ENCODE data around the gene SEC24D.

SEC24D gene

GRCh38 chr4:118753685-118754084 is 82.2 kb downstream of the SEC24D start:
- H3K4me3 ChIP-seq (ENCODE audit: low read depth, low read length): no peak overlapping the region

DNA sequence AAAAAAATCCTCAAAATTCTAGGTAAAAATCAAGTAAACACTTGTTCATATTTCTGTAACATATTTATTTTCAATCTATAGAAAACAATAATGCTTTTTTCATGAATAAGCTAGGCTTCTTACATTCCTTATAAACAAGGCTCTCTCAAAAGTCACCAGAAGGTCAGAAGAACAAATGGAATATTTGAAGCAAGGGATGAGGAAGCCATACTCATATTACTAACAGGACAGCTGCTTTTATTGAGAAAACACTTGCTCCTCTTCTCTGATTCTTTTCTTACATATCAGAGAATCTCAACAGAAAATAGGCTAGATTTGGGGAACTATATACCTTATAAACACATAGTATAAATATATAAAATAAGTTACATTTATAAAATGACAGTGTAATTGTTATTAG is 82.8 kb downstream of the SEC24D start:
- no peak overlapping the region for H3K4me3 ChIP-seq (ENCODE audit: low read depth, low read length)

- no peak overlapping the region for H3K4me3 ChIP-seq (ENCODE audit: low read depth, low read length)
Measured at GRCh38 chr4:118752551-118752950, 83.4 kb downstream of the SEC24D start.

GRCh38 chr4:118751629-118752323 is 84.2 kb downstream of the SEC24D start:
- H3K4me3 ChIP-seq (ENCODE audit: low read depth, low read length): no peak overlapping the region

- no peak overlapping the region for H3K4me3 ChIP-seq (ENCODE audit: low read depth, low read length)
Measured at GRCh38 chr4:118749347-118749988, 86.5 kb downstream of the SEC24D start.

- no peak overlapping the region for H3K4me3 ChIP-seq (ENCODE audit: low read depth, low read length)
Measured at GRCh38 chr4:118746251-118746919, 89.5 kb downstream of the SEC24D start.

- no peak overlapping the region for H3K4me3 ChIP-seq (ENCODE audit: low read depth, low read length)
Measured at GRCh38 chr4:118745357-118745756, 90.6 kb downstream of the SEC24D start.

- H3K4me3 ChIP-seq (ENCODE audit: low read depth, low read length): no peak overlapping the region
Measured at GRCh38 chr4:118743867-118744266, 92.1 kb downstream of the SEC24D start.

DNA sequence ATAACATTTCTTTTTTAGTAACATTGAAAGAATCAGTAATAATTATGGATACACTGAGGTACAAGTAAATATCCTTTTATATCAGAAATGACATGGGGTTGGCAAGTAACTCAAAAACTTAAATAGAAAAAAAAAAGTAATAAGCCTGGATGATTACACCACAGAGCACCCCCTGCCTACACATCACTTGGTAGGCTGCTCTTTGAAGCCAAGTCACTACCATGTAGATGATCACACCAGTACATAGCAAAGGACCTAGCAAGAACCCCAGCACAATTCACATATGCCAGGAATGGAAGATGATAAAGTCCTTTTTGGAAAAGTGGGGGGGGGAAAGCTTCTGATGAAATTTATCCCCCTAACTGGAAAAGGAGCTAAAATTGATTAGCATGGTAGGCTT is 93.9 kb downstream of the SEC24D start:
- no peak overlapping the region for H3K4me3 ChIP-seq (ENCODE audit: low read depth, low read length)

- H3K4me3 ChIP-seq (ENCODE audit: low read depth, low read length): no peak overlapping the region
Measured at GRCh38 chr4:118741301-118741855, 94.5 kb downstream of the SEC24D start.

DNA sequence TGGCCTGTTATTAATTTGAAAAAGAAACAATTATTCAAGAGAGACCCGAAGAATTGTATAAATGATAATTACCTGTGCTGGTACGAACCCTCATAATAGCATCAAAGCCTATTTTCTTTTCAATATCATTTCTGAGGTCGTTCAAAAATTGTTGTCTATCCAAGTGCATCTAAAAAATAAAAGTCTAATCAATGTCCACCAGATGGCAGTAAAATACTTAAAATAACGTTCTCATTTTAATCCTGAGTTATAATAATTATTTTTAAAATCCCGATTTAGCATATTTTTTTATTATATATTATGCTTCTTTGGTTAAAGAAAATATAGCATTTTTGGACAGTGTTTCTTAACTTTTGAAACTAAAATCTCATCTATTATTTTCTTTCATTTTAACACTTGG is 95.1 kb downstream of the SEC24D start:
- no peak overlapping the region for H3K4me3 ChIP-seq (ENCODE audit: low read depth, low read length)

GRCh38 chr4:118739022-118739713 is 96.8 kb downstream of the SEC24D start:
- H3K4me3 ChIP-seq (ENCODE audit: low read depth, low read length): no peak overlapping the region

DNA sequence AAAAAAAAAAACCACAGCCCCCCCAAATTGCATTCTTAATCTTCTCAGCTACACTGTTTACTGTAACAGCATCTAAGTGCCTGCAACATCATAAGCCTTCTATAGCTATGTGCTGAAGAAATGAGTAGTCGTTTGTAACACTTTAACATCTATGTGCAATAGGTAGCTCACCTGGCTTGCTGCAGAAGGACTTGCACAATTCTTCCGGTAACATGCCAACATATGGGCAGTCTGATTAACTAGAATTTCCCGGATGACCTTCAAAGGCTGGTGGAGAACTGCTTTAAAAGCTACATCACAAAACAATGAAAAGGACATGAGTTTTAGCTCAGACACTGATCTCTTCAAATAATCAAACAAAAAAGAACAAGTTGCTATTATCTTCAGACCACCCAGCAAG is 97.8 kb downstream of the SEC24D start:
- H3K4me3 ChIP-seq (ENCODE audit: low read depth, low read length): no peak overlapping the region

- no peak overlapping the region for H3K4me3 ChIP-seq (ENCODE audit: low read depth, low read length)
Measured at GRCh38 chr4:118736900-118737299, 99.0 kb downstream of the SEC24D start.

- no peak overlapping the region for H3K4me3 ChIP-seq (ENCODE audit: low read depth, low read length)
Measured at GRCh38 chr4:118734491-118735205, 101.3 kb downstream of the SEC24D start.

DNA sequence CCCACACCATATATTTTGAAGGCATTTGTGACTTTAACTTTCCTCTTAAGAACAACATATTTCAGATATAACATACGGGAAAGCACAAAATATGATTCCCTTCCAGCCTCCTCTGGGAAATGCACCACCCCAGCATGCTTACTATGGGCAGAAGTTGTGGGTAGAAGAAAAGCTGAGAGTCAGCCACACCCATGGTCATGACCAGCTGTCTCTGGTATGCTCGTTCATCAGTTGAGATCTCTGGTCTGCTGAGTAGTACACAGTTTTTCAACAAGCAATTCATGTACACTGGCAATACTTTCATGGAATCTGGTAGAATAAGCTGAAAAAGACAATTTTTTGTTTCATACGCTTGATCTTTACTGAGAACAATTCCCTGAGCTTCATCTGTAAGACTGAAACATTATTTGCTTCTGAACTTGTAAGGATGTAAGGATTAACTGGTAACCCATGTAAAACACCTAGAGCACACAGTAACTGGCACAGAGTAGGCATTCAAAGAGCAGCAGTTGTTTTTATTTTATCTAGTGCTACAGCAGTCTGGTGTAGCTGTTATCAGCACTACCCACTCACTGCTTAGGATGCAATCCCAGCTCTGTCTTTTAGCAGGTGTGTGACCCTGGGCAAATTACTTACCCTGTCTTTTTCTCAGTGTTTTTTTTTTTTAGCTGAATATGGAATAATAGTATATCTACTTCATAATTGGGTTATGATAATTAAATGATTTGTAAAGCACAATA is 103.2 kb downstream of the SEC24D start:
- no peak overlapping the region for H3K4me3 ChIP-seq (ENCODE audit: low read depth, low read length)

- no peak overlapping the region for H3K4me3 ChIP-seq (ENCODE audit: low read depth, low read length)
Measured at GRCh38 chr4:118730683-118731082, 105.2 kb downstream of the SEC24D start.

- no peak overlapping the region for H3K4me3 ChIP-seq (ENCODE audit: low read depth, low read length)
Measured at GRCh38 chr4:118729287-118730286, 106.3 kb downstream of the SEC24D start.

- H3K4me3 ChIP-seq (ENCODE audit: low read depth, low read length): no peak overlapping the region
Measured at GRCh38 chr4:118727360-118727759, 108.6 kb downstream of the SEC24D start.

Data from iPS-11a (cell line).